GM21447 (cell line): ENCODE results near the gene ANKFY1.

Experiments used
- ATAC-seq: cut with Tn5 transposase; IDR thresholded peaks from one replicate; pipeline ENCODE4 v1.9.1; 2021; ENCODE audit not compliant: unreplicated experiment

ANKFY1 gene

DNA sequence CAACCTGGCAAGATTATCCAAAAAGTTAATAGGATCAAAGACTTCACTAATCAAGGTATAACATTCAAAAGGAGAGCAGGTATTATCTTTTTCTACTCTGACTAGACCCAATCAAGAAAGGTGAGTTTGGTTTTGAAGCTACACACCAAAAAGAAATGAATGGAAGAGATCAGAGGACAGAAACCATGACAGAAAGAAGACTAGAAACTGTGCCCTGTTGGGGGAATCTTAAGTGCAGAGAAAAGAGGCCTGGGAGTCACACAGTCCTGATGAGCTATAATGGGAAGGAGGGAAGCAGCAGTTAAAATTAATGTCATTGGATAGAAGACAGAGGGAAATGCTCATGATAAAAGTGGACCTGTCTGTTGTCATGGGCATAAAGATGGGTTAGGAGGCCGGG lies 138.2 kb downstream of the ANKFY1 start:
- ATAC-seq = no peak

DNA sequence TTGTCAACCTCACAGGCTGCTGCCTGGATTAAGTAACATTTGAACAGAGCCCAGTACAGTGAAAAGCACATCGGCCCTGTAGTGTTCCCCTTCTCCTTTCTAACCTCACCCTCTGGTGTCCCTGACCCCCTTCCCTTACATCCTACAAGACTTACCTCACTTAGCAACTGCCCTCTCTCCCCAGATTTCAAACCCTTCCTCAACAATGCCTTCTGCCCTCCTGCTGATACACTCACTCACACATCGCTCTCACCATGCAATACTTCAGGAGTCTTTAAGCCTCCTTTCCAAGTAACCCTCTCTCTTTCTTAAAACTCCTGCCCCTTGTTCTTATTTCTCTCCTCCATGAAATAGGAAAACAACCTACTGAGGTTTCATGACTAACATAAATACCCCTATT lies 138.8 kb downstream of the ANKFY1 start:
- no peak for ATAC-seq

DNA sequence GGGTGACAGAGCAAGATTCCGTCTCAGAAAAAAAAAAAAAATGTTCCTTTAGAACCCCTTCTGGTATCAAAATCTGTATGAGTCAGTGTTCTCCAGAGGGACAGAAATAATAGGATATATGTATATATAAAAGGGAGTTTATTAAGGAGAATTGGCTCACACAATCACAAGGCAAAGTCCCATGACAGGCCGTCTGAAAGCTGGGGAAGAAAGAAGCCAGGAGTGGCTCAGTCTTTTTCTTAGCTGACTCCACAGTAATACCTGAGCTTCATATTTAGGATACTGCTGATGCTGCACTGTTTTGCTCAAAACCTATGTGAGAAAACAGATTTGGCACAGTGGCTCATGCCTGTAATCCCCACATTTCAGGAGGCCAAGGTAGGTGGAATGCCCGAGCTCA lies 143.4 kb downstream of the ANKFY1 start:
- ATAC-seq = no peak

DNA sequence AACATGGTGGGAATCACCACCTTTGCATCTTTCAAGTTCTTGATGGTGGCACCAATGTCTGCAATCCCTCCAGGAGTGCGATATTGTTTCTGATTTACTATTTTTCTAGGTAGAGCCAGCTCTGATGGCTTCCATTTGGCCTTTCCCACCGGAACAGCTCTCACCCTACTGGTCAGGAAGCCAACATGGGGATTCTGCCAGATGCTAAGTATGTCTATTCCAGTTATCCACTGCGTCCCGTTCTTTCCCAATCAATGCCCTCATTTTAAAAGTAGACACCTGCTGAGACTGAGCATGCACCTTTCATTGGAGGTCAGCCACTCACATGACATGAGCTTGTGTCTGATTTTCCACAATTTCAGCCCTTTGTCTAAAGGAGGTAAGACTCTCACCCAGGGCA lies 144.5 kb downstream of the ANKFY1 start:
- ATAC-seq = no peak

DNA sequence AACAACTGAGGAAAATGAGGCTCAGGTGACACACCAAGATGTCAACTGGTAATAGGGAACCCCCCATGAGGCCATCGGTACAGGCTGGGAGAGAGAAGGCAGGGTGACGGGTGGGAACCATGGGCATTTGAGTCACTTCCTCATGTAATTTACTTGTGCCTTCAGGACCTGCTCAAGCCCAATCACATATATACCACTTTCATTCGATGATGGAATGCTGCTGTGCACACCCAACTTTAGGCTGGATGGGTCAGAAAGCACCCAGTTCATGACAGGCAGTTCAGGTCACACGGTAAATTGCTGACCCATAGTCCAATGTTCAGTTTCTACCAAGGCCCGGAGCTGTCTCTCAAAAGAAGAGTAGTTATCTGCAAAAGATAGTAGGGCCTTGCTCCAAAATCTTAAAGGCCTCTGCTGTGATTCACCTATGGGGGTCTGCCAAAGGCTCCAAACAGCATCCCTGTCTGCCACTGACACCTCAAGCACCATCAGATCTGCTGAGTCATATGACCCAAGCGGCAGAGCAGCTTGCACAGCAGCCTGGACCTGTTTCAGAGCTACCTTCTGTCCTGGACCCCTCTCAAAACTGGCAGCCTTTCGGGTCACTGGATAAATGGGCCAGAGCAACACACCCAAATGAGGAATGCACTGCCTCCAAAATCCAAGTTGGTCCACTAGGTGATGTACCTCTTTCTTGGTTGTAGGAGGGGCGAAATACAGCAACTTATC lies 145.6 kb downstream of the ANKFY1 start:
- ATAC-seq = no peak

DNA sequence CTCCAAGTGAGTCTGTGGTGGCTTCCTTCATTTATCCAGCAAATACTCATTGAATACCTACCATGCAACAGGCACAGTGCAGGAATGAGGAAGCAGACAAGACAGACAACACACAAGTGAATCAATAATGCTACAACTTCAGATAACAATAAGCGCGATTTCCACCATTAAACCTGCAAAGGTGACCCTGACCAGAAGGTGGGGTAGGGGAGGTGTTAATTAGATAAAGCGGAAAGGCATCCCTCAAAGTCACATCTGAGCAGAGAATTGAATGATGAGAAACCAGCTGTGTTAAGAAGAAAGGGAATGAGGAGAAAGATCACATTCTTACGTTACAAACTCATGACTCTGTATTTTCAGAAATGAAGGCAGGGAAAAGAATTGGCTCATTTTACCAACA lies 147.3 kb downstream of the ANKFY1 start:
- ATAC-seq = no peak
